OCI-LY7 (cell line): ENCODE measurements around the gene HOXB8. TPM values are rescaled to one million over a fixed set of nuclear protein-coding genes. Genes with fewer than 3 reads are reported as not detected.

Experiments
- BruUV-seq: library from RNA; stranded (reverse); fragments of 400-500 nt; replicated peaks from 2 replicates; lab custom pipeline; 2021; lab: Mats Ljungman, UMichigan
- CTCF ChIA-PET: fragments of 300-600 bp; sonication (Branson Sonifier 250); formaldehyde crosslinking; loops from one replicate; lab custom pipeline; 2022; ENCODE audit warnings: antibody characterized with exemption; ENCODE audit not compliant: unreplicated experiment; lab: Charles Lee
- POLR2A ChIA-PET: fragments of 300-600 bp; sonication (Branson Sonifier 250); formaldehyde crosslinking; loops from one replicate; lab custom pipeline; 2022; ENCODE audit warnings: antibody characterized with exemption; lab: Charles Lee
- DNase-seq: peaks from one replicate; pipeline ENCODE4 v3.0.0-alpha.2; 2015; ENCODE audit warnings: low spot score
- H2AFZ ChIP-seq: fragments of 200-600 bp; sonication (generic), shearing (Covaris generic); 2 replicates; pipeline ENCODE4 v1.6.1; 2014; ENCODE audit warnings: mild to moderate bottlenecking, antibody characterized with exemption, low read length, moderate library complexity
- H3K27ac ChIP-seq: fragments of 200-600 bp; sonication (generic); 2 replicates; pipeline ENCODE4 v1.5.1; 2014; ENCODE audit warnings: mixed run types, low read depth, mild to moderate bottlenecking, moderate library complexity, low read length, inconsistent platforms; ENCODE audit not compliant: poor library complexity, severe bottlenecking
- H3K36me3 ChIP-seq: fragments of 200-600 bp; sonication (generic); 2 replicates; pipeline ENCODE4 v1.6.1; 2014; ENCODE audit warnings: mild to moderate bottlenecking, antibody characterized with exemption, low read length, moderate library complexity, mixed read lengths; ENCODE audit not compliant: insufficient read depth
- H3K4me1 ChIP-seq: fragments of 200-600 bp; sonication (generic); 2 replicates; pipeline ENCODE4 v1.5.1; 2014; ENCODE audit warnings: mild to moderate bottlenecking, low read length; ENCODE audit not compliant: insufficient read depth, poor library complexity, severe bottlenecking
- H3K4me2 ChIP-seq: fragments of 200-600 bp; sonication (generic); 2 replicates; pipeline ENCODE4 v1.6.1; 2014; ENCODE audit warnings: mild to moderate bottlenecking, low read length
- H3K4me3 ChIP-seq: fragments of 200-600 bp; sonication (generic); 2 replicates; pipeline ENCODE4 v1.5.1; 2014; ENCODE audit warnings: mild to moderate bottlenecking, low read depth, low read length; ENCODE audit not compliant: poor library complexity, severe bottlenecking
- H3K79me2 ChIP-seq: fragments of 200-600 bp; sonication (generic); 2 replicates; pipeline ENCODE4 v1.6.1; 2016; ENCODE audit warnings: low read depth, mild to moderate bottlenecking, low read length, moderate library complexity, mixed read lengths; ENCODE audit not compliant: insufficient read depth
- H3K9me2 ChIP-seq: fragments of 200-600 bp; sonication (generic); 2 replicates; pipeline ENCODE4 v1.6.1; 2016; ENCODE audit warnings: mild to moderate bottlenecking, low read length, mixed read lengths; ENCODE audit not compliant: insufficient read depth
- H3K9me3 ChIP-seq: fragments of 200-600 bp; sonication (generic); 2 replicates; pipeline ENCODE4 v1.6.1; 2014; ENCODE audit warnings: mild to moderate bottlenecking, mixed run types, low read length, mixed read lengths
- H4K20me1 ChIP-seq: fragments of 200-600 bp; sonication (generic); 2 replicates; pipeline ENCODE4 v1.6.1; 2014; ENCODE audit warnings: mild to moderate bottlenecking, antibody characterized with exemption, low read length, moderate library complexity, mixed read lengths; ENCODE audit not compliant: insufficient read depth
- EZH2phosphoT487 ChIP-seq: fragments of 200-600 bp; sonication (generic); IDR thresholded peaks from 2 replicates; pipeline ENCODE4 v1.6.1; 2018; ENCODE audit warnings: low read depth, borderline replicate concordance, mild to moderate bottlenecking, mixed run types, antibody characterized with exemption, low read length, moderate library complexity, mixed read lengths
- intact Hi-C: fragments of 100-400 bp; cut with micrococcal nuclease; formaldehyde crosslinking; loops from one replicate; pipeline ENCODE4 v1.10.0; 2022; ENCODE audit not compliant: unreplicated experiment
- total RNA-seq, 2 experiments: library from RNA; depleted of rRNA in 1 of 2; stranded (reverse); fragments of >200 nt in 1 of 2; shearing (Covaris generic) in 1 of 2; gene quantifications; 2 replicates each; pipeline ENCODE4 v1.2.3, GENCODE V29; 2014 to 2022
- TF ChIP-seq, protein P1 (sequence below): fragments of 200-600 bp; sonication (generic); conservative IDR thresholded peaks from 2 replicates; pipeline ENCODE4 v1.5.1; 2014; ENCODE audit warnings: mild to moderate bottlenecking, antibody characterized with exemption, low read length, moderate library complexity, mixed read lengths

Gene HOXB8
- total RNA-seq, 2 experiments from 2014 or later, result not detected

DNA sequence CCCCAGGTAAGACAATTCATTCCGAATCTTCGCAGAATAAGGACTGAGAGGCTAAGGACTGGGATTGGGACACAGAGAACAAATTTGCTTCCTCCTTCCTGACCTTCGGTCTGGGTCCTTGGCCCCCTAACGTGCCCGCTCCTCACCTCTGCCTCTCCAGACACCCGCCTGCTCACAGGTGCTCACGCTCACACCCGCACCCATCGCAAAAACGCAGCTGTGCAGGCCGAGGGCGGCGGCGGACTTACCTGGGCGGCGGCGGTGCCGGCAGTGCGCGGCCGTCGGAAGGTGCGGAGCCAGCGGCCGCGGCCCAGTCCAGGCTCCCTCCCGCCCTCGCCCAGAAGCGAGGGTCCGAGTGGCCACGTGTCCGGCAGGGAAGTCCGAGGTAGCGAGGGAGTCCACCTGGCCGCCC is 18.2 kb upstream of the HOXB8 start:
- Histone ChIP-seq H3K79me2 (no peaks in the 10 kb centered on the region), H3K27ac (no peak overlapping the region), H4K20me1 (no peaks in the 10 kb centered on the region), H3K4me2 (no peak overlapping the region), H3K9me2 (no peaks in the 10 kb centered on the region), H2AFZ (no peak overlapping the region), H3K9me3 (no peaks in the 10 kb centered on the region), H3K36me3 (no peaks in the 10 kb centered on the region), H3K4me3 (no peak overlapping the region), H3K4me1 (no peaks in the 10 kb centered on the region)
- TF ChIP-seq EZH2phosphoT487, result no peak
- TF ChIP-seq, protein P1, sequence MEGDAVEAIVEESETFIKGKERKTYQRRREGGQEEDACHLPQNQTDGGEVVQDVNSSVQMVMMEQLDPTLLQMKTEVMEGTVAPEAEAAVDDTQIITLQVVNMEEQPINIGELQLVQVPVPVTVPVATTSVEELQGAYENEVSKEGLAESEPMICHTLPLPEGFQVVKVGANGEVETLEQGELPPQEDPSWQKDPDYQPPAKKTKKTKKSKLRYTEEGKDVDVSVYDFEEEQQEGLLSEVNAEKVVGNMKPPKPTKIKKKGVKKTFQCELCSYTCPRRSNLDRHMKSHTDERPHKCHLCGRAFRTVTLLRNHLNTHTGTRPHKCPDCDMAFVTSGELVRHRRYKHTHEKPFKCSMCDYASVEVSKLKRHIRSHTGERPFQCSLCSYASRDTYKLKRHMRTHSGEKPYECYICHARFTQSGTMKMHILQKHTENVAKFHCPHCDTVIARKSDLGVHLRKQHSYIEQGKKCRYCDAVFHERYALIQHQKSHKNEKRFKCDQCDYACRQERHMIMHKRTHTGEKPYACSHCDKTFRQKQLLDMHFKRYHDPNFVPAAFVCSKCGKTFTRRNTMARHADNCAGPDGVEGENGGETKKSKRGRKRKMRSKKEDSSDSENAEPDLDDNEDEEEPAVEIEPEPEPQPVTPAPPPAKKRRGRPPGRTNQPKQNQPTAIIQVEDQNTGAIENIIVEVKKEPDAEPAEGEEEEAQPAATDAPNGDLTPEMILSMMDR, result no peak
- no peak for DNase-seq
- BruUV-seq, result no TSS peak
- POLR2A ChIA-PET, result no interaction called here
- intact Hi-C loops, result no loop called here
- CTCF ChIA-PET, result no interaction called here

DNA sequence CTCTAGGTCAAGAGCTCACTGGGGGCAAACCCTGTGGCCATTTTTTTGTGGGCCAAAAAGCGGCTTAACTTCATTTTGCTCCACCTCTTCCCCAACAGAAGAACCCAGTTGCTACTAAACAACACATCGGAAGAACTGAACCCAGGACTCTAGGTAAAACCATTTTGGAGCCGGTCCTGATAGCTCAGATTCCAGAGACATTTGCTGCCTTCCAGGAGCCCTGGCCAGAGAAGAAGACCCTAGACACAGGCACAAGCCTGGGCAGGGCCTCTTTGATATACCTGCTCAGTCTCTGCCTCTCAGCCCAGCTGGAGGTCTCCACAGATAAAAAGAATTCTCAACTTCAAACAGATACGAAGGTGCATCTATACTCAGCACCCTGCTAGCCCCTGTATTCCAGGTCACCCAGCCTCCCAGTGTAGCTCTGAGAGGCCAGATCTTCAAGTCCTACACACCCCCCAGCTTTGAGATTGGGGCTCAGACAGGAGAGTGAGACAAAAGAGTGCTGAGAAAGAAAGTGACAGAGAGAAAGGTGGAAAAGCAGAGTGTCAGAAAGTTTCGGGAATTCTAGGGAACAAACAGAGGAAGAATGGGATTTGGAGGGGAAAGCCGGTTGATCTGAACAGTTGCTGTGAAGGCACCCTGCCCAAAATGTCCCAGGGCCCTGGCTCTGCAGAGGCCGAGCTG is 17.6 kb upstream of the HOXB8 start:
- ChIA-PET POLR2A (no interaction called here), CTCF (no interaction called here)
- TF ChIP-seq, protein P1, result no peak
- no peak for TF ChIP-seq EZH2phosphoT487

DNA sequence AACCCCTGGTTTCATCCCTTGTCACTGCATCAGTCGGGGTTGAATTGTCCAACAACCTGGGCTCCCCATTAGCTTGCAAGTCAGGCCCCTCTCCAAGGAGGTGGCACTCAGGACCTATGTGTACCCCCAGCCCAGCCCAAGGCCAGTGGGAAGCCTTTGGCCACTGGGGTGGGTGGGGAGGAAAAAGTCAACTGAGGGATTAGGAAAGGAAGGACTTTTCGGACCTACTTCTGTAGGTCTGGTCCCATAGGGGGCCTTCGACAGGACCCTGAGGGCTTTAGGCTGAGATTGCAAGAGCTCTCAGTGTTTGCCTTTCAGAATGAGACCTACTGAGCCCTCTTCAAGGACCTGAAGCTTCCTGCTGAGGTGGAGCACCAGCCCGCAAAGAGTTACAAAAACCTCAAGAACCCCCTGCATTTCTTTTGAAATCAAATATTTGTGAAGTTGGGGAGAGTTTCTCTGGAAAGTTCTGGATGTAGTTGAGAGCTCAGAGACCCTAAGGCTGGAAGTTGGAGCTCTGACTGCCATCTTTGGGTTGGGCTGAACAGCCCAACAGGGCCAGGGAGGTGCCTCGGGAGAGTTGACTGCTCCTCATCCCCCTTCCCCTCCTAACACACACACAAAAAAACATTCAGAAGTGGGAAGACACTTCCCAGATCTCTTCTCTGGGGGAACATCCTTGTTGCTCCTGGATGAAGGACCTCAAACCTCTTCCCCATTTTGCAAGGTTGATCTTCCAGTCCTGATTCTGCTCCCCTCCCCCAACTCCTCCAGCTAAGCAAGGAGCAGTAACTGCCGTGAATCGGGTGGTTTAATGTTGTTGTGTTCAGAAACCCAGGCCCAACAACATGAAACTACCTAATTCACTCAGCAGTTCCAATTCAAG is 16.8 kb upstream of the HOXB8 start:
- CTCF ChIA-PET, result no interaction called here
- BruUV-seq, result no TSS peak
- Histone ChIP-seq H3K4me3 (no peak overlapping the region), H3K4me1 (no peaks in the 10 kb centered on the region), H3K4me2 (no peak overlapping the region), H3K79me2 (no peaks in the 10 kb centered on the region), H3K36me3 (no peaks in the 10 kb centered on the region), H4K20me1 (no peaks in the 10 kb centered on the region), H3K27ac (no peak overlapping the region), H3K9me3 (no peaks in the 10 kb centered on the region), H3K9me2 (no peaks in the 10 kb centered on the region), H2AFZ (no peak overlapping the region)
- TF ChIP-seq, protein P1, result no peak
- TF ChIP-seq EZH2phosphoT487, result no peak
- intact Hi-C loops, result no loop called here
- POLR2A ChIA-PET, result no interaction called here
- no peak for DNase-seq

More for the DNA sequence above, 17.6 kb upstream of the HOXB8 start:
- BruUV-seq, result no TSS peak
- H4K20me1 ChIP-seq, result no peaks in the 10 kb centered on the region
- H3K27ac ChIP-seq, result no peak overlapping the region
- H3K4me3 ChIP-seq, result no peak overlapping the region
- no peaks in the 10 kb centered on the region for H3K9me3 ChIP-seq
- no peaks in the 10 kb centered on the region for H3K79me2 ChIP-seq
- no peaks in the 10 kb centered on the region for H3K9me2 ChIP-seq
- intact Hi-C loops, result no loop called here
- no peak for DNase-seq
- no peaks in the 10 kb centered on the region for H3K36me3 ChIP-seq
- no peaks in the 10 kb centered on the region for H3K4me1 ChIP-seq
- no peak overlapping the region for H2AFZ ChIP-seq
- no peak overlapping the region for H3K4me2 ChIP-seq
